Adrenal gland (tissue), 12 donors: ENCODE measurements around the gene SDK2. TPM values are rescaled to one million over a fixed set of nuclear protein-coding genes. Genes with fewer than 3 reads are reported as not detected.

Experiments
- DNase-seq, 7 donors: peaks; one replicate each; pipeline ENCODE4 v3.0.0-alpha.2; 2019 to 2020
- H3K27ac ChIP-seq, 5 donors: fragments of 200-600 bp; sonication (generic) in 4 of 5; 1 replicate in 3 of 5; 2 replicates in 2 of 5; pipeline versions ENCODE4 v1.5.1 to v1.8.0; 2016 to 2020; ENCODE audit warnings: mild to moderate bottlenecking in 1 of 5
- H3K27me3 ChIP-seq: fragments of 200-600 bp; 2 replicates; pipeline ENCODE4 v1.8.0; 2021
- H3K36me3 ChIP-seq, 2 donors: fragments of 200-600 bp; replicated peaks in 1 of 2; 1 replicate in 1 of 2; 2 replicates in 1 of 2; pipeline versions ENCODE4 v1.5.1 to v1.8.0; 2018 to 2022
- H3K4me1 ChIP-seq, 2 donors: fragments of 200-600 bp; replicated peaks in 1 of 2; 1 replicate in 1 of 2; 2 replicates in 1 of 2; pipeline versions ENCODE4 v1.5.1 to v1.8.0; 2018 to 2021
- H3K4me3 ChIP-seq, 4 donors: fragments of 200-600 bp; sonication (generic) in 3 of 4; one replicate each; pipeline ENCODE4 v1.5.1; 2016 to 2018
- H3K9me3 ChIP-seq, 3 donors: fragments of 200-600 bp; sonication (generic) in 1 of 3; replicated peaks in 1 of 3; 1 replicate in 2 of 3; 2 replicates in 1 of 3; pipeline versions ENCODE4 v1.5.1 to v1.8.0; 2016 to 2021
- POLR2A ChIP-seq, 2 donors: fragments of 450-650 bp; IDR thresholded peaks; one replicate each; pipeline ENCODE4 v1.6.1; 2017; ENCODE audit warnings: antibody characterized with exemption in 2 of 2, mild to moderate bottlenecking in 2 of 2, moderate library complexity in 1 of 2
- WGBS, 4 donors: extraction: QIAGEN DNeasy Blood & Tissue Kit in 2 of 4; methylation state at CpG; one replicate each; pipeline versions ENCODE4 v1.1.5 to v1.1.7; 2013 to 2017; 5-methylcytosine and 5-hydroxymethylcytosine counted together
- intact Hi-C, 2 donors: fragments of 100-400 bp; cut with DNase I; formaldehyde crosslinking; loops; one replicate each; pipeline versions ENCODE4 v1.14.1 to v1.15.0; 2022 to 2023
- polyA plus RNA-seq, 3 donors: library from polyadenylated mRNA; stranded (reverse); fragments of 200-250 nt in 2 of 3; fragments of 350-450 nt in 1 of 3; fragmentation: Illumina TruSeq in 1 of 3; extraction: RNeasy Lipid Tissue Mini Kit (QIAGEN cat#74804) in 1 of 3; gene quantifications; one replicate each; pipeline ENCODE4 v1.2.3, GENCODE V29; 2013 to 2014
- total RNA-seq, 9 donors: library from RNA; depleted of rRNA in 4 of 9; stranded (reverse); fragments of >200 nt in 4 of 9; fragments of 120-200 nt in 1 of 9; fragmentation: NEBNext Ultra II Directional in 1 of 9; extraction: Animal tissue kit (Norgen Biotek cat#: 25700) in 1 of 9; gene quantifications; one replicate each; pipeline versions ENCODE4 v1.1.0 to v1.2.4, GENCODE V29; 2013 to 2023
- TF ChIP-seq, protein P1 (sequence below), 6 experiments: fragments of 450-650 bp in 4 of 6; fragments of 200-600 bp in 2 of 6; sonication (generic) in 1 of 6; IDR thresholded peaks; 1 replicate in 5 of 6; 2 replicates in 1 of 6; pipeline versions ENCODE4 v1.5.1 to v1.8.0; 2016 to 2021; ENCODE audit warnings: antibody characterized with exemption in 6 of 6, mild to moderate bottlenecking in 2 of 6, moderate library complexity in 1 of 6
- donor health status: healthy with polysubstance abuse.
- donor health status: Bipolar disorder and iron deficiency.
- donor health status: DM: yes; HTN: yes; CAD: no.
- donor health status: DM: no; HTN: no; CAD: no.
- donor health status: DM: no; HTN: no; CAD: no.
- donor health status: DM: yes; HTN: yes; CAD: no.

Gene SDK2
- total and polyA plus RNA-seq, 12 donors: 0.27 to 2.1 (median 0.84) TPM

DNA sequence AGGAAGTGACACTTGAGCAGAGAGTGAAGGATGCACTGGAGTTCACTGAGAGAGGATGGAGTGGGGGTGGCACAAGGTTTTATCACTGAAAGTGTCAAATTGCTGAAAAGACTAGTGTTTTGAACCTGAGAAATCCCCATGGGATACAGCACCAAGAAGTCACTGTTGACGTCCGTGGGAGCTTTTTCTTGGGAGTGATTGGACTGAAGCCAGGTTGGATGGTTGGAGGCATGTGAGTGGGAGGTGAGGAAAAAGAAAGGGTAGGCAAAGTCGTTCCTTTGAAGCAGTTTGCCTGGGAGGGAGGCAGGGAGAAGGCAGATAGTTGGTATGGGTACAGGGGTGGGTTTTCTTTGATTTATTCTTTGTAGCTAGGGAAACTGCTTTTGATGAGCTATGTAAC is 39.9 kb upstream of the SDK2 start:
- no peaks in the 10 kb centered on the region for H3K4me1 ChIP-seq

DNA sequence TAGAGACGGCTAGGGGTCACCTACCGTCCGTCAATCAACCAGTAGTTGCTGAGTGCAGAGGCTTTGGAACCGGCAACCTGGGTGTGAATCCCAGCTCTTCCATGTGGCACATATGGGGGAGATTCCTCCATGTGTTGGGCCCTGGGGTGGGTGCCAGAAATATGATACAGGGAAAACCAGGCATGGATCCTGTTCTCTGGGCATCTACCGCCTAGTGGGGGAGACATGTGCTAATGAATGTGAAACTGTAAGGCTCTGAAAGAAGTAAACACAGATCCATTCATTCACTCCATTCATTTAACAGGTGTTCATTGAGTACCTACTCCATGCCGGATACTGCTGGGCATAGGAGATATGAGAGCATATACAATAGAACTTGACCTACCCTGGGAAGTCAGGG is 39.5 kb upstream of the SDK2 start:
- no peak overlapping the region for H3K27ac ChIP-seq
- no peak for TF ChIP-seq POLR2A (IDR thresholded peaks at IDR 0.05)
- TF ChIP-seq, protein P1, sequence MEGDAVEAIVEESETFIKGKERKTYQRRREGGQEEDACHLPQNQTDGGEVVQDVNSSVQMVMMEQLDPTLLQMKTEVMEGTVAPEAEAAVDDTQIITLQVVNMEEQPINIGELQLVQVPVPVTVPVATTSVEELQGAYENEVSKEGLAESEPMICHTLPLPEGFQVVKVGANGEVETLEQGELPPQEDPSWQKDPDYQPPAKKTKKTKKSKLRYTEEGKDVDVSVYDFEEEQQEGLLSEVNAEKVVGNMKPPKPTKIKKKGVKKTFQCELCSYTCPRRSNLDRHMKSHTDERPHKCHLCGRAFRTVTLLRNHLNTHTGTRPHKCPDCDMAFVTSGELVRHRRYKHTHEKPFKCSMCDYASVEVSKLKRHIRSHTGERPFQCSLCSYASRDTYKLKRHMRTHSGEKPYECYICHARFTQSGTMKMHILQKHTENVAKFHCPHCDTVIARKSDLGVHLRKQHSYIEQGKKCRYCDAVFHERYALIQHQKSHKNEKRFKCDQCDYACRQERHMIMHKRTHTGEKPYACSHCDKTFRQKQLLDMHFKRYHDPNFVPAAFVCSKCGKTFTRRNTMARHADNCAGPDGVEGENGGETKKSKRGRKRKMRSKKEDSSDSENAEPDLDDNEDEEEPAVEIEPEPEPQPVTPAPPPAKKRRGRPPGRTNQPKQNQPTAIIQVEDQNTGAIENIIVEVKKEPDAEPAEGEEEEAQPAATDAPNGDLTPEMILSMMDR (IDR thresholded peaks at IDR 0.05): no peak
- no peak overlapping the region for H3K4me3 ChIP-seq
- no peaks in the 10 kb centered on the region for H3K4me1 ChIP-seq
- no peaks in the 10 kb centered on the region for H3K9me3 ChIP-seq
- DNase-seq: no peak
- no peaks in the 10 kb centered on the region for H3K27me3 ChIP-seq
- intact Hi-C loops: no loop called here
- no peaks in the 10 kb centered on the region for H3K36me3 ChIP-seq
- WGBS, 4 donors: 74 to 78% (median 77%) methylated on average over 6 of the region's 6 CpGs

More for the DNA sequence above, 39.9 kb upstream of the SDK2 start:
- Histone ChIP-seq H3K9me3 (no peaks in the 10 kb centered on the region), H3K4me3 (no peak overlapping the region), H3K27ac (no peak overlapping the region), H3K27me3 (no peaks in the 10 kb centered on the region), H3K36me3 (no peaks in the 10 kb centered on the region)
- intact Hi-C loops: no loop called here
- WGBS, 4 donors: 19 to 32% (median 27%) methylated on average over 3 of the region's 3 CpGs
- DNase-seq: no peak
- TF ChIP-seq POLR2A (IDR thresholded peaks at IDR 0.05): no peak
- TF ChIP-seq, protein P1 (IDR thresholded peaks at IDR 0.05): no peak

DNA sequence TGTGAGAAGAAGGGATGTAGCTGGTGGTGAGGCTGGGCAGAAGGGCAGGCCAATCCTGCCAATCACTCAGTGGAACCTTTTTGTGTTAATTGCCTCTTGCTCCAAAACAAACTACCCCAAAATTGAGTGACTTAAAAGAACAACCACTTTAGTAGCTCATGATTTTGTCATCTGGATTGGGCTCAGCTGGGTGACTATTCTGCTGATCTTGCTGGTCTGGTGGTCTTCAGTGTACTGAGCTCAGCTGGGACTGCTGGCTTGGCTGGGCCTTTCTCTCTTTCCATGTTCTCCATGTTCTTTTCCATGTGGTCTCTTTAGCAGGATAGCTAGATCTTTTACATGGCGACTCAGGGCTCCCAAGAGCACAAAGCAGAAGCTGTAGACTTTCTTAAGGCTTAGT is 37.7 kb upstream of the SDK2 start:
- intact Hi-C loops: no loop called here
- DNase-seq: no peak
- no peak overlapping the region for H3K27ac ChIP-seq
- no peak for TF ChIP-seq POLR2A (IDR thresholded peaks at IDR 0.05)
- TF ChIP-seq, protein P1 (IDR thresholded peaks at IDR 0.05): no peak
- H3K9me3 ChIP-seq: no peaks in the 10 kb centered on the region
- no peaks in the 10 kb centered on the region for H3K4me1 ChIP-seq
- 59 to 100% (median 92%) methylated on average over 1 of the region's 1 CpG for WGBS, 4 donors
- H3K4me3 ChIP-seq: no peak overlapping the region
- H3K36me3 ChIP-seq: no peaks in the 10 kb centered on the region
- H3K27me3 ChIP-seq: no peaks in the 10 kb centered on the region

DNA sequence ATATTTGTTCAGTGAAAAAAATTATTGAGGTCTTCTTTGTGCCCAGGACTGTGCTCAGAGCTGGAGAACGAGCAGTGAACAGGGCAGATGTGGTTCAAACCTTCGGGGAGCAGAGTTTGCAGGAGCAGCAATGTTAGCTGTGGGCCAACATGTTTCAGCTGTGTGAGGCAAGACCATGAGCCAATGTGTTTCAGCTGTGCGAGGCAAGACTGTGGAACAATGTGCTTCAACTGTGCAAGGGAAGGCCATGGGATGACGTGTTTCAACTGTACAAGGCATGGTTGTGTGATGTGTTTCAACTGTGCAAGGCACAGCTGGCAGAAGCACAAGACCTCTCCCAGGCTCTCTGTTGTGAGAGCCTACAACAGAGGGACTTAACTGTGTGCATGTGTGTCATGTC is 35.2 kb upstream of the SDK2 start:
- no peak for DNase-seq
- H3K36me3 ChIP-seq: no peaks in the 10 kb centered on the region
- H3K4me3 ChIP-seq: no peak overlapping the region
- WGBS, 4 donors: 64 to 82% (median 72%) methylated on average over 4 of the region's 4 CpGs
- no peaks in the 10 kb centered on the region for H3K4me1 ChIP-seq
- H3K27me3 ChIP-seq: no peaks in the 10 kb centered on the region
- H3K9me3 ChIP-seq: no peaks in the 10 kb centered on the region
- TF ChIP-seq POLR2A (IDR thresholded peaks at IDR 0.05): no peak
- TF ChIP-seq, protein P1 (IDR thresholded peaks at IDR 0.05): no peak
- H3K27ac ChIP-seq: no peak overlapping the region
- intact Hi-C loops: no loop called here
